ENCODE data around the gene LDLRAP1. TPM values are rescaled to one million over a fixed set of nuclear protein-coding genes. Genes with fewer than 3 reads are reported as not detected.

Gene LDLRAP1
- total and polyA plus RNA-seq, 4 donors: 5.2 to 17.8 (median 13.3) TPM

- TF ChIP-seq, protein P1, sequence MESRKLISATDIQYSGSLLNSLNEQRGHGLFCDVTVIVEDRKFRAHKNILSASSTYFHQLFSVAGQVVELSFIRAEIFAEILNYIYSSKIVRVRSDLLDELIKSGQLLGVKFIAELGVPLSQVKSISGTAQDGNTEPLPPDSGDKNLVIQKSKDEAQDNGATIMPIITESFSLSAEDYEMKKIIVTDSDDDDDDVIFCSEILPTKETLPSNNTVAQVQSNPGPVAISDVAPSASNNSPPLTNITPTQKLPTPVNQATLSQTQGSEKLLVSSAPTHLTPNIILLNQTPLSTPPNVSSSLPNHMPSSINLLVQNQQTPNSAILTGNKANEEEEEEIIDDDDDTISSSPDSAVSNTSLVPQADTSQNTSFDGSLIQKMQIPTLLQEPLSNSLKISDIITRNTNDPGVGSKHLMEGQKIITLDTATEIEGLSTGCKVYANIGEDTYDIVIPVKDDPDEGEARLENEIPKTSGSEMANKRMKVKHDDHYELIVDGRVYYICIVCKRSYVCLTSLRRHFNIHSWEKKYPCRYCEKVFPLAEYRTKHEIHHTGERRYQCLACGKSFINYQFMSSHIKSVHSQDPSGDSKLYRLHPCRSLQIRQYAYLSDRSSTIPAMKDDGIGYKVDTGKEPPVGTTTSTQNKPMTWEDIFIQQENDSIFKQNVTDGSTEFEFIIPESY (IDR thresholded peaks at IDR 0.05): no peak
- TF ChIP-seq HNF4G (IDR thresholded peaks at IDR 0.05): no peak
Observed at GRCh38 chr1:25613091-25613490, 69.7 kb downstream of the LDLRAP1 start (continued).

DNA sequence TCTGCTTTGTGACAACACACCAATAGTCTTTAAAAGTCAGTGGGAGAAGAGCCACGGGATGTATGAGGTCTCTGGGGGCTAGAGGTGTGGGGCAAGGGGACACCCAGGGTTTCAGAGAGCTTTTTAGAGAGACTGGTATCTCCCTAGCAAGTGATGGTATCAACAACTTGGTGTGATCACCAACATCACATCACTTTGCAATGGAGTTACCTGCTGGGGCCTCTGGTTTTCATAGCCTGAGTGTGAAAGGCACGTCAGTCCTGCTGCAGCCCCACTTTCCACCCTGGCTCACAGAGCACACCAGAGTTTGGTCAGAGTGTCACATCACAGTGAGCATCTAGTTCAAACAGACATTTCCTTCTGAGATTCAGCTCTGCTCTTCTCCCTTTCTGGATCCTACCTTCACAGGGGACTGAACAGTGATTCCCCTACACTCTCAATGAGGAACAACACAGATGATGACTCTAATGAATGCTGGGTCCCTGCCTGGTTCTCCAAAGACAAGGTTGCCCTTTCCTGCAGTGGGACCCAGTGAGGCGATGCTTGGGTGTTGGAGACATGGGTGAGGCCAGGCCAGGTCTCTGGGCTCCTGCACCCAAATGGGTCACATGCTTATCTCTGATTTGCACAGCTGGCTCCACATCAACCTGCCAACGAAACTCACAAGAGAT lies 71.2 kb downstream of the LDLRAP1 start:
- no peak for TF ChIP-seq TAF1 (conservative IDR thresholded peaks at IDR 0.05)
- TF ChIP-seq ATF3 (IDR thresholded peaks at IDR 0.05): no peak
- TF ChIP-seq EGR1 (IDR thresholded peaks at IDR 0.05; ENCODE audit: low read depth in 2 of 2): no peak
- TF ChIP-seq, protein P1 (IDR thresholded peaks at IDR 0.05): no peak
- TF ChIP-seq HNF4G (IDR thresholded peaks at IDR 0.05): no peak
- TF ChIP-seq RXRA (IDR thresholded peaks at IDR 0.05): no peak
- no peak for TF ChIP-seq GABPA (IDR thresholded peaks at IDR 0.05 in 1 of 2, conservative IDR thresholded peaks at IDR 0.05 in 1 of 2)
- TF ChIP-seq NR2F2 (IDR thresholded peaks at IDR 0.05): no peak
- TF ChIP-seq, protein P2, sequence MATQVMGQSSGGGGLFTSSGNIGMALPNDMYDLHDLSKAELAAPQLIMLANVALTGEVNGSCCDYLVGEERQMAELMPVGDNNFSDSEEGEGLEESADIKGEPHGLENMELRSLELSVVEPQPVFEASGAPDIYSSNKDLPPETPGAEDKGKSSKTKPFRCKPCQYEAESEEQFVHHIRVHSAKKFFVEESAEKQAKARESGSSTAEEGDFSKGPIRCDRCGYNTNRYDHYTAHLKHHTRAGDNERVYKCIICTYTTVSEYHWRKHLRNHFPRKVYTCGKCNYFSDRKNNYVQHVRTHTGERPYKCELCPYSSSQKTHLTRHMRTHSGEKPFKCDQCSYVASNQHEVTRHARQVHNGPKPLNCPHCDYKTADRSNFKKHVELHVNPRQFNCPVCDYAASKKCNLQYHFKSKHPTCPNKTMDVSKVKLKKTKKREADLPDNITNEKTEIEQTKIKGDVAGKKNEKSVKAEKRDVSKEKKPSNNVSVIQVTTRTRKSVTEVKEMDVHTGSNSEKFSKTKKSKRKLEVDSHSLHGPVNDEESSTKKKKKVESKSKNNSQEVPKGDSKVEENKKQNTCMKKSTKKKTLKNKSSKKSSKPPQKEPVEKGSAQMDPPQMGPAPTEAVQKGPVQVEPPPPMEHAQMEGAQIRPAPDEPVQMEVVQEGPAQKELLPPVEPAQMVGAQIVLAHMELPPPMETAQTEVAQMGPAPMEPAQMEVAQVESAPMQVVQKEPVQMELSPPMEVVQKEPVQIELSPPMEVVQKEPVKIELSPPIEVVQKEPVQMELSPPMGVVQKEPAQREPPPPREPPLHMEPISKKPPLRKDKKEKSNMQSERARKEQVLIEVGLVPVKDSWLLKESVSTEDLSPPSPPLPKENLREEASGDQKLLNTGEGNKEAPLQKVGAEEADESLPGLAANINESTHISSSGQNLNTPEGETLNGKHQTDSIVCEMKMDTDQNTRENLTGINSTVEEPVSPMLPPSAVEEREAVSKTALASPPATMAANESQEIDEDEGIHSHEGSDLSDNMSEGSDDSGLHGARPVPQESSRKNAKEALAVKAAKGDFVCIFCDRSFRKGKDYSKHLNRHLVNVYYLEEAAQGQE (IDR thresholded peaks at IDR 0.05): no peak
- TF ChIP-seq HNF4A (conservative IDR thresholded peaks at IDR 0.05): no peak
- TF ChIP-seq YY1 (IDR thresholded peaks at IDR 0.05): no peak
- TF ChIP-seq SP1 (IDR thresholded peaks at IDR 0.05): no peak
- TF ChIP-seq RAD21 (IDR thresholded peaks at IDR 0.05): no peak
- TF ChIP-seq JUND (IDR thresholded peaks at IDR 0.05): no peak
- TF ChIP-seq CTCF (IDR thresholded peaks at IDR 0.05; ENCODE audit: low read depth, low read length, missing input control): no peak
- TF ChIP-seq FOXA2 (IDR thresholded peaks at IDR 0.05): no peak
- no peak for DNase-seq (ENCODE audit: low spot score)
- Histone ChIP-seq H3K27ac (ENCODE audit: low read depth in 1 of 2, low read length in 2 of 2) (no peak overlapping the region), H3K4me3 (ENCODE audit: low read depth in 1 of 3, low read length in 3 of 3) (no peak overlapping the region), H3K9me3 (ENCODE audit: control insufficient read depth in 4 of 4, low read length in 3 of 4) (no peaks in the 10 kb centered on the region), H3K36me3 (ENCODE audit: control insufficient read depth in 4 of 4, insufficient read depth in 3 of 4, low read depth in 1 of 4, low read length in 3 of 4) (no peaks in the 10 kb centered on the region), H3K9ac (ENCODE audit: low read depth in 1 of 2, low read length in 2 of 2) (no peak overlapping the region), H3K27me3 (ENCODE audit: control insufficient read depth in 4 of 4, insufficient read depth in 4 of 4, low read length in 3 of 4) (no peaks in the 10 kb centered on the region), H3K4me1 (ENCODE audit: control insufficient read depth in 4 of 4, insufficient read depth in 4 of 4, low read length in 3 of 4) (peaks cover 7 to 32% (median 22%) of the 10 kb centered on the region in 4 donors)
- 85% methylated on average over 4 of the region's 4 CpGs for WGBS

Data from liver (tissue), 9 donors.